Activated CD4-positive, alpha-beta T cell treated with anti-CD3 and anti-CD28 coated beads for 36 hours (primary cell): ENCODE results near the gene C4A. TPM values are rescaled to one million over a fixed set of nuclear protein-coding genes. Genes with fewer than 3 reads are reported as not detected.
A peak's percentile ranks its signal among the peaks of the same experiment; 100 is the strongest.
"Not testable (repeated sequence)": the region's sequence is repeated elsewhere in the genome, so short reads cannot be mapped to it uniquely, and the experiment has no call there.

Source experiments
- ATAC-seq: fragments of 200-7000 bp; cut with Tn5 transposase; one replicate; pipeline ENCODE4 v1.10.0; 2021; ENCODE audit warnings: mild to moderate bottlenecking, moderate library complexity
- CTCF ChIA-PET: fragments of 350-600 bp; sonication (Branson Sonifier 250); formaldehyde crosslinking; loops from one replicate; lab custom pipeline; 2021; ENCODE audit warnings: antibody characterized with exemption; lab: Charles Lee
- POLR2A ChIA-PET: fragments of 350-600 bp; sonication (Branson Sonifier 250); formaldehyde crosslinking; loops from one replicate; lab custom pipeline; 2021; ENCODE audit warnings: antibody characterized with exemption, inconsistent platforms; lab: Charles Lee
- DNase-seq: peaks from one replicate; pipeline ENCODE4 v3.0.0-alpha.2; 2020
- H3K27ac Mint-ChIP-seq: one replicate; pipeline ENCODE4 v1.8.0; 2021; ENCODE audit warnings: mixed read lengths
- H3K27me3 Mint-ChIP-seq: one replicate; pipeline ENCODE4 v1.8.0; 2021; ENCODE audit warnings: mixed read lengths
- H3K36me3 Mint-ChIP-seq: one replicate; pipeline ENCODE4 v1.8.0; 2021; ENCODE audit warnings: low read depth, mixed read lengths
- H3K4me1 Mint-ChIP-seq: one replicate; pipeline ENCODE4 v1.8.0; 2021; ENCODE audit warnings: mixed read lengths
- H3K4me3 Mint-ChIP-seq: one replicate; pipeline ENCODE4 v1.8.0; 2021; ENCODE audit warnings: mild to moderate bottlenecking, moderate library complexity, mixed read lengths
- H3K9me3 Mint-ChIP-seq: one replicate; pipeline ENCODE4 v1.8.0; 2021; ENCODE audit warnings: low read depth, mixed read lengths
- intact Hi-C, 2 experiments: fragments of 100-400 bp; cut with DNase I in 1 of 2; cut with micrococcal nuclease in 1 of 2; formaldehyde crosslinking; loops; one replicate each; pipeline versions ENCODE4 v1.14.2 to v1.15.1; 2022 to 2024; cut with DNase I, micrococcal nuclease
- total RNA-seq, 2 experiments: library from RNA; stranded (reverse); gene quantifications; one replicate each; pipeline ENCODE4 v1.2.3, GENCODE V29; 2021

C4A gene
- total RNA-seq, result 1 to 10 TPM; 3.4 to 3.9 TPM

DNA sequence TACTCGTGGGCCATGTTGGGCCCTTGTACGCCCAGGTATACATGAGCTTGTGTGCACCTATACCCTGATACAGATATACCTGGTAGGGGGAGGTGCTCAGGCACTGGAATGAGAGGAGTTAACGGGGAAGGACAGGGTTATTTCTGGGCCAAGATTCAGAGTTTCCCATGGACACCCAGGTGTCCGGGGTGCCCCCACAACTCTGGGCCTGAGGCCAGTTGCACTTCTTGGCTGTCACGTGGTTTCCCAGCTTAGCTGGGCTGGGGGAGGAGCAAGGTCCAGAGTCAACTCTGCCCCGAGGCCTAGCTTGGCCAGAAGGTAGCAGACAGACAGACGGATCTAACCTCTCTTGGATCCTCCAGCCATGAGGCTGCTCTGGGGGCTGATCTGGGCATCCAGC lies at the start of gene C4A:
Gene C4A, plus strand, starts transcription at position 314 of the 400 bp plus-strand sequence. Its CDS starts 51 bp downstream, at position 365.
- intact Hi-C loops, H3K4me1 Mint-ChIP-seq, H3K4me3 Mint-ChIP-seq, DNase-seq, H3K36me3 Mint-ChIP-seq, CTCF ChIA-PET, H3K27me3 Mint-ChIP-seq, H3K27ac Mint-ChIP-seq, H3K9me3 Mint-ChIP-seq, POLR2A ChIA-PET, ATAC-seq: not testable (repeated sequence)

DNA sequence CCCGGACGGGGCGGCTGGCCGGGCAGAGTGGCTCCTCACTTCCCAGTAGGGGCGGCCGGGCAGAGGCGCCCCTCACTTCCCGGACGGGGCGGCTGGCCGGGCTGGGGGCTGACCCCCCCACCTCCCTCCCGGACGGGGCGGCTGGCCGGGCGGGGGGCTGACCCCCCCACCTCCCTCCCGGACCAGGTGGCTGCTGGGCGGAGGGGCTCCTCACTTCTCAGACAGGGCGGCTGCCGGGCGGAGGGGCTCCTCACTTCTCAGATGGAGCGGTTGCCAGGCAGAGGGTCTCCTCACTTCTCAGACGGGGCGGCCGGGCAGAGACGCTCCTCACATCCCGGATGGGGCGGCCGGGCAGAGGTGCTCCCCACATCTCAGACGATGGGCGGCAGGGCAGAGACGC lies 49.7 kb upstream of the C4A start:
- POLR2A ChIA-PET, H3K9me3 Mint-ChIP-seq, H3K4me1 Mint-ChIP-seq, CTCF ChIA-PET, H3K27me3 Mint-ChIP-seq, H3K4me3 Mint-ChIP-seq, intact Hi-C loops, H3K27ac Mint-ChIP-seq, DNase-seq, ATAC-seq, H3K36me3 Mint-ChIP-seq: not testable (repeated sequence)

DNA sequence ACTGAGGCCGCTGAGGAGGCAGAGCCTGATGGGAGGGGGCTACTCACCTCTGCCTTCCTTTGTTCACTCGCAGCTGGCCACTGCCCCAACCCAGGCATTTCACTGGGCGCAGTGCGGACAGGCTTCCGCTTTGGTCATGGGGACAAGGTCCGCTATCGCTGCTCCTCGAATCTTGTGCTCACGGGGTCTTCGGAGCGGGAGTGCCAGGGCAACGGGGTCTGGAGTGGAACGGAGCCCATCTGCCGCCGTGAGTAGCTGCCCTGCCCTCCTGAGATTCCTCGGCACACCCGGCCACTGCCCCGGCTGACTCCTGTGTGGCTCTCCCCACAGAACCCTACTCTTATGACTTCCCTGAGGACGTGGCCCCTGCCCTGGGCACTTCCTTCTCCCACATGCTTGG lies 48.3 kb upstream of the C4A start:
- no peaks in the 10 kb centered on the region for H3K36me3 Mint-ChIP-seq

DNA sequence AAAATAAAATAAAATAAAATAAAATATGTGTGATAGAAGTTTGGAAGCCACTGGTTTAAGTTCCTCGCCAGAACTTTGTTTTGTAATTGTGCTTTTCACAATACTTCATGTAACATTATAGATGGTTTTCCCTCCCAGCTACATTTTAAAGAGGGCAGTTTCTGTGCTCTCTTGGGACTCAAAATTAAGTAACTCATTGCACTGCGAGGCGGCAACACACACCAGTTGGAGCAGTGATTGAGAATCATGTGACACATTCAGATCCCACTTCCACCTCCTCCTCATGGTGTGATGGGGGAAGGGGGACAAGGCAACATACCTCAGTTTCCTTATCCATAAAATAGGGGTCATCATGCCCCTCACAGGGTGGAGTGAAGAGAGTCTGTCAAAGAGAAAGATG lies 46.8 kb upstream of the C4A start:
- Mint-ChIP-seq H3K4me1 (no peaks in the 10 kb centered on the region), H3K9me3 (no peaks in the 10 kb centered on the region), H3K27ac (no peak overlapping the region), H3K27me3 (no peaks in the 10 kb centered on the region), H3K4me3 (no peak overlapping the region), H3K36me3 (no peaks in the 10 kb centered on the region)
- no peak for ATAC-seq
- POLR2A ChIA-PET, result no interaction called here
- CTCF ChIA-PET, result no interaction called here
- intact Hi-C loops, result no loop called here
- no peak for DNase-seq

More for the DNA sequence above, 48.3 kb upstream of the C4A start:
- no peak for ATAC-seq
- H3K4me1 Mint-ChIP-seq, result no peaks in the 10 kb centered on the region
- H3K27ac Mint-ChIP-seq, result no peak overlapping the region
- no peaks in the 10 kb centered on the region for H3K9me3 Mint-ChIP-seq
- CTCF ChIA-PET, result interaction anchor here (1.2 kb wide), 1 partner anchor 19 kb away, joined by 3 read pairs; no protein-coding TSS in a partner anchor
- no peak for DNase-seq
- POLR2A ChIA-PET, result no interaction called here
- no peak overlapping the region for H3K4me3 Mint-ChIP-seq
- no peaks in the 10 kb centered on the region for H3K27me3 Mint-ChIP-seq
- intact Hi-C loops, result no loop called here

DNA sequence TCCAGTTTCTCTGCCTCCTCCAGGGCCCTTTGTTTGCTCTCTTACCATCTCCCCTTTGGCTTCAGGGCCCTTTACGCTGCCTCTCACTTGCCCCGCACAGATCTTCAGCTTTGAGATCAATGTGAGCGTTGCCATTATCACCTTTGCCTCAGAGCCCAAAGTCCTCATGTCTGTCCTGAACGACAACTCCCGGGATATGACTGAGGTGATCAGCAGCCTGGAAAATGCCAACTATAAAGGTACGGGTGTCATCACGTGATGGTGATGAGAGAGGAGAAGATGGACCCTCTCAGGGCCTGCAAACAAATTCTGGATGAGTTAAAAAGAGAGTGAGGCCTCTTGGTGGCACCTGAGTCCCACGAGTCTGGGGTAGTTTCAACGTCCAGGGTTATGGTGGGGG lies 46.0 kb upstream of the C4A start:
- intact Hi-C loops, result no loop called here
- H3K27ac Mint-ChIP-seq, result no peak overlapping the region
- H3K36me3 Mint-ChIP-seq, result no peaks in the 10 kb centered on the region
- H3K27me3 Mint-ChIP-seq, result no peaks in the 10 kb centered on the region
- no peaks in the 10 kb centered on the region for H3K4me1 Mint-ChIP-seq
- ATAC-seq (no peak), DNase-seq (no peak)
- ChIA-PET CTCF (interaction anchor here (0.9 kb wide), 1 partner anchor 17 kb away, joined by 3 read pairs; no protein-coding TSS in a partner anchor), POLR2A (no interaction called here)
- H3K4me3 Mint-ChIP-seq, result no peak overlapping the region
- H3K9me3 Mint-ChIP-seq, result no peaks in the 10 kb centered on the region

DNA sequence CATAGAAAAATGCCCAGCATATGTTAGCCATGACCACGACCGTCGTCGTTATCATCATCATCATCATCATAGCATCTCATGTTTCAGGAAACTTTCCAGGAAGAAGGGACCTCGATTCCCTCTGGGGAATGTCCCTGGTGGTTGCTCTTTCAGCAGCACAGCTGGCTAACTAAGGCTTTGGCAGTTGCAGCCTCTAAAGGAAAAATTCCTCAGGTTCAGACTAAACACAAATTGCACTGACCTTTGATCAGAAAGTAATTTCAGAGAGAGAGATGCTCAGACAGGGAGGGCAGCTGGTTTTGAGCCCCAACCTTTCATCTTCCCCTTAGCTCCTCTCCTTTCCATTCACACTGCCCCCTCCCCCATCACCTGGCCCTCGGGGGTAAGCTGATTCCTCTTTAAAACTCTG lies 41.6 kb upstream of the C4A start:
- no peaks in the 10 kb centered on the region for H3K9me3 Mint-ChIP-seq
- H3K27me3 Mint-ChIP-seq, result peaks cover 7% of the 10 kb centered on the region
- peaks cover 1% of the 10 kb centered on the region for H3K4me1 Mint-ChIP-seq
- POLR2A ChIA-PET, result no interaction called here
- CTCF ChIA-PET, result interaction anchor here (1.3 to 2.8 kb wide), 2 partner anchors 12 to 19 kb away, joined by 5 to 18 read pairs; no protein-coding TSS in a partner anchor
- ATAC-seq, result no peak
- H3K27ac Mint-ChIP-seq, result no peak overlapping the region
- no peaks in the 10 kb centered on the region for H3K36me3 Mint-ChIP-seq
- intact Hi-C loops, result loop anchor here in 1 of 2 experiments (10.0 kb wide), 1 partner anchor 125 kb away; no protein-coding TSS in a partner anchor
- H3K4me3 Mint-ChIP-seq, result no peak overlapping the region
- no peak for DNase-seq

DNA sequence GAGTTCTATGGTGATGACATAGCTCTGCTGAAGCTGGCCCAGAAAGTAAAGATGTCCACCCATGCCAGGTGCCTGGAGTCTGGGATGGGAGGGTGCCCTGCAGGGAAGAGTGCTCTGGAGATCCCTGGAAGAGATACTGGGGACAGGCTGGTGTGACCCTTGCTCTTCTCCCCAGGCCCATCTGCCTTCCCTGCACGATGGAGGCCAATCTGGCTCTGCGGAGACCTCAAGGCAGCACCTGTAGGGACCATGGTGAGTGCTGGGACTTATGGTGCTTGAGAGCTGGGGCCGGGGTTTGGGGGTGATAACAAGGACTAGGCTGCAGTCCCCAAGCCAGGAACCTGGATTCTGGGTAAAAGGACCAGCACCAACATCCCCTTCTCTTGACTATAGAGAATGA lies 38.1 kb upstream of the C4A start:
- Mint-ChIP-seq H3K27me3 (peaks cover 7% of the 10 kb centered on the region), H3K9me3 (no peaks in the 10 kb centered on the region), H3K4me1 (peaks cover 8% of the 10 kb centered on the region), H3K36me3 (no peaks in the 10 kb centered on the region), H3K4me3 (no peak overlapping the region), H3K27ac (no peak overlapping the region)
- ATAC-seq (no peak), DNase-seq (no peak)
- CTCF ChIA-PET, result interaction anchor here (3.0 kb wide), 1 partner anchor 8 kb away, joined by 11 read pairs; no protein-coding TSS in a partner anchor
- POLR2A ChIA-PET, result no interaction called here
- intact Hi-C loops, result loop anchor here in 1 of 2 experiments (10.0 kb wide), 1 partner anchor 121 kb away; no protein-coding TSS in a partner anchor

DNA sequence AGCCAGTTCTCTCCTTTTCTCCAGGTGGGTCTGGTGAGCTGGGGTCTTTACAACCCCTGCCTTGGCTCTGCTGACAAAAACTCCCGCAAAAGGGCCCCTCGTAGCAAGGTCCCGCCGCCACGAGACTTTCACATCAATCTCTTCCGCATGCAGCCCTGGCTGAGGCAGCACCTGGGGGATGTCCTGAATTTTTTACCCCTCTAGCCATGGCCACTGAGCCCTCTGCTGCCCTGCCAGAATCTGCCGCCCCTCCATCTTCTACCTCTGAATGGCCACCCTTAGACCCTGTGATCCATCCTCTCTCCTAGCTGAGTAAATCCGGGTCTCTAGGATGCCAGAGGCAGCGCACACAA lies 36.7 kb upstream of the C4A start:
- ATAC-seq (no peak), DNase-seq (no peak)
- ChIA-PET CTCF (interaction anchor here (1.1 to 3.0 kb wide), 2 partner anchors 7 to 24 kb away, joined by 4 to 11 read pairs; no protein-coding TSS in a partner anchor), POLR2A (no interaction called here)
- no peak overlapping the region for H3K4me3 Mint-ChIP-seq
- peaks cover 7% of the 10 kb centered on the region for H3K27me3 Mint-ChIP-seq
- peaks cover 8% of the 10 kb centered on the region for H3K4me1 Mint-ChIP-seq
- H3K36me3 Mint-ChIP-seq, result no peaks in the 10 kb centered on the region
- intact Hi-C loops, result loop anchor here in 1 of 2 experiments (10.0 kb wide), 1 partner anchor 120 kb away; no protein-coding TSS in a partner anchor
- no peaks in the 10 kb centered on the region for H3K9me3 Mint-ChIP-seq
- no peak overlapping the region for H3K27ac Mint-ChIP-seq

DNA sequence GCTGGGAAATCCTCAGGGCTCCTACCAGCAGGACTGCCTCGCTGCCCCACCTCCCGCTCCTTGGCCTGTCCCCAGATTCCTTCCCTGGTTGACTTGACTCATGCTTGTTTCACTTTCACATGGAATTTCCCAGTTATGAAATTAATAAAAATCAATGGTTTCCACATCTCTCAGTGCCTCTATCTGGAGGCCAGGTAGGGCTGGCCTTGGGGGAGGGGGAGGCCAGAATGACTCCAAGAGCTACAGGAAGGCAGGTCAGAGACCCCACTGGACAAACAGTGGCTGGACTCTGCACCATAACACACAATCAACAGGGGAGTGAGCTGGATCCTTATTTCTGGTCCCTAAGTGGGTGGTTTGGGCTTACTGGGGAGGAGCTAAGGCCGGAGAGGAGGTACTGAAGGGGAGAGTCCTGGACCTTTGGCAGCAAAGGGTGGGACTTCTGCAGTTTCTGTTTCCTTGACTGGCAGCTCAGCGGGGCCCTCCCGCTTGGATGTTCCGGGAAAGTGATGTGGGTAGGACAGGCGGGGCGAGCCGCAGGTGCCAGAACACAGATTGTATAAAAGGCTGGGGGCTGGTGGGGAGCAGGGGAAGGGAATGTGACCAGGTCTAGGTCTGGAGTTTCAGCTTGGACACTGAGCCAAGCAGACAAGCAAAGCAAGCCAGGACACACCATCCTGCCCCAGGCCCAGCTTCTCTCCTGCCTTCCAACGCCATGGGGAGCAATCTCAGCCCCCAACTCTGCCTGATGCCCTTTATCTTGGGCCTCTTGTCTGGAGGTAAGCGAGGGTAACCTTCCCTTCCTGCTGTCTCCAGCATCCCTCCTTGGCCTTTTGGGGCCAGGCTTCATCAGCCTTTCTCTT lies 36.1 kb upstream of the C4A start, which contains the start of gene CFB:
Gene CFB, plus strand, starts transcription at position 589 of the 863 bp plus-strand sequence. Its CDS starts 127 bp downstream, at position 716.
- Mint-ChIP-seq H3K27me3 (peaks cover 7% of the 10 kb centered on the region), H3K36me3 (no peaks in the 10 kb centered on the region), H3K4me1 (peaks cover 8% of the 10 kb centered on the region), H3K27ac (no peak within 1 kb of the TSS), H3K4me3 (no peak within 1 kb of the TSS), H3K9me3 (no peaks in the 10 kb centered on the region)
- POLR2A ChIA-PET, result no interaction called here
- ATAC-seq (peak; percentile 53), DNase-seq (peak; percentile 36)
- CTCF ChIA-PET, result interaction anchor here (0.7 to 1.1 kb wide), 3 partner anchors 24 to 563 kb away, joined by 3 to 4 read pairs (median 3); no protein-coding TSS in a partner anchor
- intact Hi-C loops, result loop anchor here in 1 of 2 experiments (10.0 kb wide), 1 partner anchor 119 kb away; no protein-coding TSS in a partner anchor

DNA sequence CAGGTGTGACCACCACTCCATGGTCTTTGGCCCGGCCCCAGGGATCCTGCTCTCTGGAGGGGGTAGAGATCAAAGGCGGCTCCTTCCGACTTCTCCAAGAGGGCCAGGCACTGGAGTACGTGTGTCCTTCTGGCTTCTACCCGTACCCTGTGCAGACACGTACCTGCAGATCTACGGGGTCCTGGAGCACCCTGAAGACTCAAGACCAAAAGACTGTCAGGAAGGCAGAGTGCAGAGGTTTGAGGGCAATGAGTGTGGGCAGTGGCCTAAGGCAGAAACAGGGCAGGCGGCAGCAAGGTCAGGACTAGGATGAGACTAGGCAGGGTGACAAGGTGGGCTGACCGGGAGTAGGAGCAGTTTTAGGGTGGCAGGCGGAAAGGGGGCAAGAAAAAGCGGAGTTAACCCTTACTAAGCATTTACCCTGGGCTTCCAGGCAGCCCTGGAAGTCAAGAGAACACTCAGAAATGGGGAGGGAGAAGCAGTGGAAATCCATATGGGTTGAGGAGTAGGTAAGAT lies 35.4 kb upstream of the C4A start:
- POLR2A ChIA-PET, result no interaction called here
- no peak for ATAC-seq

DNA sequence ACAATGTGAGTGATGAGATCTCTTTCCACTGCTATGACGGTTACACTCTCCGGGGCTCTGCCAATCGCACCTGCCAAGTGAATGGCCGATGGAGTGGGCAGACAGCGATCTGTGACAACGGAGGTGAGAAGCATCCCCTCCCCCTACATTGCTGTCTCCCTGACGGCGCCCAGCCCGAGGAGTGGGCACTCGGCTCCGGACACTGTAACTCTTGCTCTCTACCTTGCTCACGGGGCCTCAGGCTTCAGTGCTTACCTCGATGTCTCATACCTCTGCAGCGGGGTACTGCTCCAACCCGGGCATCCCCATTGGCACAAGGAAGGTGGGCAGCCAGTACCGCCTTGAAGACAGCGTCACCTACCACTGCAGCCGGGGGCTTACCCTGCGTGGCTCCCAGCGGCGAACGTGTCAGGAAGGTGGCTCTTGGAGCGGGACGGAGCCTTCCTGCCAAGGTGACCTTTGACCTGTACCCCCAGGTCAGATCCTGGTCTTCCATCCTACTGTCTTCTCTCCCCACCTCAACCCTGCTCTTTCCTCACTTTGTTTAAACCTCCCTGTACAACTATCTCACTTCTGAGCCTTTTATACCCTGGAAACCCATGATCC lies 34.7 kb upstream of the C4A start:
- no peak for DNase-seq
- intact Hi-C loops, result loop anchor here in 1 of 2 experiments (10.0 kb wide), 1 partner anchor 118 kb away; no protein-coding TSS in a partner anchor
- Mint-ChIP-seq H3K4me1 (peaks cover 8% of the 10 kb centered on the region), H3K27ac (no peak overlapping the region), H3K9me3 (no peaks in the 10 kb centered on the region), H3K36me3 (no peaks in the 10 kb centered on the region), H3K4me3 (no peak overlapping the region), H3K27me3 (peaks cover 5% of the 10 kb centered on the region)
- CTCF ChIA-PET, result no interaction called here
- no peak for ATAC-seq
- POLR2A ChIA-PET, result no interaction called here

More for the DNA sequence above, 35.4 kb upstream of the C4A start:
- peaks cover 8% of the 10 kb centered on the region for H3K4me1 Mint-ChIP-seq
- H3K27ac Mint-ChIP-seq, result no peak overlapping the region
- no peaks in the 10 kb centered on the region for H3K9me3 Mint-ChIP-seq
- no peak for DNase-seq
- H3K4me3 Mint-ChIP-seq, result no peak overlapping the region
- CTCF ChIA-PET, result interaction anchor here (0.7 to 0.8 kb wide), 2 partner anchors 171 to 564 kb away, joined by 3 read pairs; no protein-coding TSS in a partner anchor
- intact Hi-C loops, result loop anchor here in 1 of 2 experiments (10.0 kb wide), 1 partner anchor 118 kb away; no protein-coding TSS in a partner anchor
- peaks cover 7% of the 10 kb centered on the region for H3K27me3 Mint-ChIP-seq
- no peaks in the 10 kb centered on the region for H3K36me3 Mint-ChIP-seq
